Liver (tissue), 3 donors: ENCODE results near the gene RAP1GAP2.

ENCODE experiments used
- EGR1 ChIP-seq, 2 donors: IDR thresholded peaks; 2 replicates each; pipeline ENCODE4 v1.6.1; 2016 to 2018; ENCODE audit warnings: antibody characterized with exemption in 2 of 2, low read depth in 2 of 2
- GABPA ChIP-seq, 2 donors: IDR thresholded peaks in 1 of 2; conservative IDR thresholded peaks in 1 of 2; 2 replicates each; pipeline ENCODE4 v1.6.1; 2016; ENCODE audit warnings: antibody characterized with exemption in 2 of 2, mild to moderate bottlenecking in 1 of 2, moderate library complexity in 1 of 2
- SP1 ChIP-seq: IDR thresholded peaks from 2 replicates; pipeline ENCODE4 v1.6.1; 2018; ENCODE audit warnings: antibody characterized with exemption, mild to moderate bottlenecking
- TAF1 ChIP-seq: conservative IDR thresholded peaks from 2 replicates; pipeline ENCODE4 v1.6.1; 2016; ENCODE audit warnings: antibody characterized with exemption, mild to moderate bottlenecking
- TF ChIP-seq, protein P1 (sequence below): fragments of 150-350 bp; IDR thresholded peaks from 2 replicates; pipeline ENCODE4 v1.5.1; 2017; ENCODE audit warnings: improper control_type of control experiment, low read depth, low read length; ENCODE audit not compliant: missing input control
- TF ChIP-seq, protein P2 (sequence below): IDR thresholded peaks from 2 replicates; pipeline ENCODE4 v1.6.1; 2016; ENCODE audit warnings: antibody characterized with exemption
- TF ChIP-seq, protein P3 (sequence below): IDR thresholded peaks from 2 replicates; pipeline ENCODE4 v1.6.1; 2016; ENCODE audit warnings: antibody characterized with exemption
- TF ChIP-seq, protein P4 (sequence below): IDR thresholded peaks from 2 replicates; pipeline ENCODE4 v1.6.1; 2016; ENCODE audit warnings: antibody characterized with exemption, mild to moderate bottlenecking
- donor health status: healthy.
- donor health status: healthy.

DNA sequence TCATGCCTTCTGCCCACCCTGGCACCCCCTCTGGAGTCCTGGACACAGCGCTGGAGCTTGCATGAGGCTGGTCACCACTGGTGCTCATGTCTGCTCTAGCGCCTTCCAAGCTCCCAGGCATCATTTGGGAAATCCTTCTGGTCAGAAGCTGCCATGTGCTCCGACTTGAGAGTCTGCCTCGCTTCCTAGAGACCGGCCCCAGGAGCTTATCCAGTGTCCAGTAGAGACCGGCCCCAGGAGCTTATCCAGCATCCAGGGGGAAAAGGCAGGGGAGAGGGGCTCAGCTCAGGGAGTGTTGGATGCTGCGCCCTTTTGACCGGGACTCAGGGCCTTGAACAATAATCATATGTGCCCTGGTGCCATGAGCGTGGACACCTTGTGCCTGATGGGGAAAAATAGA is 106.3 kb downstream of the RAP1GAP2 start:
- TF ChIP-seq, protein P1, sequence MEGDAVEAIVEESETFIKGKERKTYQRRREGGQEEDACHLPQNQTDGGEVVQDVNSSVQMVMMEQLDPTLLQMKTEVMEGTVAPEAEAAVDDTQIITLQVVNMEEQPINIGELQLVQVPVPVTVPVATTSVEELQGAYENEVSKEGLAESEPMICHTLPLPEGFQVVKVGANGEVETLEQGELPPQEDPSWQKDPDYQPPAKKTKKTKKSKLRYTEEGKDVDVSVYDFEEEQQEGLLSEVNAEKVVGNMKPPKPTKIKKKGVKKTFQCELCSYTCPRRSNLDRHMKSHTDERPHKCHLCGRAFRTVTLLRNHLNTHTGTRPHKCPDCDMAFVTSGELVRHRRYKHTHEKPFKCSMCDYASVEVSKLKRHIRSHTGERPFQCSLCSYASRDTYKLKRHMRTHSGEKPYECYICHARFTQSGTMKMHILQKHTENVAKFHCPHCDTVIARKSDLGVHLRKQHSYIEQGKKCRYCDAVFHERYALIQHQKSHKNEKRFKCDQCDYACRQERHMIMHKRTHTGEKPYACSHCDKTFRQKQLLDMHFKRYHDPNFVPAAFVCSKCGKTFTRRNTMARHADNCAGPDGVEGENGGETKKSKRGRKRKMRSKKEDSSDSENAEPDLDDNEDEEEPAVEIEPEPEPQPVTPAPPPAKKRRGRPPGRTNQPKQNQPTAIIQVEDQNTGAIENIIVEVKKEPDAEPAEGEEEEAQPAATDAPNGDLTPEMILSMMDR: no peak
- TF ChIP-seq, protein P2, sequence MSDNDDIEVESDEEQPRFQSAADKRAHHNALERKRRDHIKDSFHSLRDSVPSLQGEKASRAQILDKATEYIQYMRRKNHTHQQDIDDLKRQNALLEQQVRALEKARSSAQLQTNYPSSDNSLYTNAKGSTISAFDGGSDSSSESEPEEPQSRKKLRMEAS: no peak
- TF ChIP-seq SP1 (no peak), TAF1 (no peak), EGR1 (IDR thresholded peaks at IDR 0.05; ENCODE audit: low read depth in 2 of 2) (no peak), GABPA (IDR thresholded peaks at IDR 0.05 in 1 of 2, conservative IDR thresholded peaks at IDR 0.05 in 1 of 2) (no peak)
- TF ChIP-seq, protein P3, sequence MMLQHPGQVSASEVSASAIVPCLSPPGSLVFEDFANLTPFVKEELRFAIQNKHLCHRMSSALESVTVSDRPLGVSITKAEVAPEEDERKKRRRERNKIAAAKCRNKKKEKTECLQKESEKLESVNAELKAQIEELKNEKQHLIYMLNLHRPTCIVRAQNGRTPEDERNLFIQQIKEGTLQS: no peak
- TF ChIP-seq, protein P4, sequence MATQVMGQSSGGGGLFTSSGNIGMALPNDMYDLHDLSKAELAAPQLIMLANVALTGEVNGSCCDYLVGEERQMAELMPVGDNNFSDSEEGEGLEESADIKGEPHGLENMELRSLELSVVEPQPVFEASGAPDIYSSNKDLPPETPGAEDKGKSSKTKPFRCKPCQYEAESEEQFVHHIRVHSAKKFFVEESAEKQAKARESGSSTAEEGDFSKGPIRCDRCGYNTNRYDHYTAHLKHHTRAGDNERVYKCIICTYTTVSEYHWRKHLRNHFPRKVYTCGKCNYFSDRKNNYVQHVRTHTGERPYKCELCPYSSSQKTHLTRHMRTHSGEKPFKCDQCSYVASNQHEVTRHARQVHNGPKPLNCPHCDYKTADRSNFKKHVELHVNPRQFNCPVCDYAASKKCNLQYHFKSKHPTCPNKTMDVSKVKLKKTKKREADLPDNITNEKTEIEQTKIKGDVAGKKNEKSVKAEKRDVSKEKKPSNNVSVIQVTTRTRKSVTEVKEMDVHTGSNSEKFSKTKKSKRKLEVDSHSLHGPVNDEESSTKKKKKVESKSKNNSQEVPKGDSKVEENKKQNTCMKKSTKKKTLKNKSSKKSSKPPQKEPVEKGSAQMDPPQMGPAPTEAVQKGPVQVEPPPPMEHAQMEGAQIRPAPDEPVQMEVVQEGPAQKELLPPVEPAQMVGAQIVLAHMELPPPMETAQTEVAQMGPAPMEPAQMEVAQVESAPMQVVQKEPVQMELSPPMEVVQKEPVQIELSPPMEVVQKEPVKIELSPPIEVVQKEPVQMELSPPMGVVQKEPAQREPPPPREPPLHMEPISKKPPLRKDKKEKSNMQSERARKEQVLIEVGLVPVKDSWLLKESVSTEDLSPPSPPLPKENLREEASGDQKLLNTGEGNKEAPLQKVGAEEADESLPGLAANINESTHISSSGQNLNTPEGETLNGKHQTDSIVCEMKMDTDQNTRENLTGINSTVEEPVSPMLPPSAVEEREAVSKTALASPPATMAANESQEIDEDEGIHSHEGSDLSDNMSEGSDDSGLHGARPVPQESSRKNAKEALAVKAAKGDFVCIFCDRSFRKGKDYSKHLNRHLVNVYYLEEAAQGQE: no peak
